BE2C (cell line): ENCODE measurements around the gene ADGRL3.

Experiments used
- DNase-seq: peaks from one replicate; pipeline ENCODE4 v3.0.0-alpha.2; 2020
- H3K27me3 ChIP-seq: fragments of 250-450 bp; sonication (Bioruptor Pico); 2 replicates; pipeline ENCODE4 v1.5.1; 2020; ENCODE audit warnings: mild to moderate bottlenecking
- H3K36me3 ChIP-seq: fragments of 250-450 bp; sonication (Bioruptor Pico); 2 replicates; pipeline ENCODE4 v1.5.1; 2020; ENCODE audit warnings: mild to moderate bottlenecking
- H3K4me1 ChIP-seq: fragments of 250-450 bp; sonication (Bioruptor Pico); 2 replicates; pipeline ENCODE4 v1.5.1; 2020
- H3K4me3 ChIP-seq: 2 replicates; pipeline ENCODE4 v1.5.1; 2011; ENCODE audit warnings: low read depth, low read length
- H3K9me3 ChIP-seq: fragments of 250-450 bp; sonication (Bioruptor Pico); 2 replicates; pipeline ENCODE4 v1.5.1; 2020
- CTCF ChIP-seq: IDR thresholded peaks from 2 replicates; pipeline ENCODE4 v1.5.1; 2012; ENCODE audit warnings: mild to moderate bottlenecking, low read depth, low read length

The ADGRL3 gene

GRCh38 chr4:61992351-61992750 is 792.2 kb downstream of the ADGRL3 start:
- TF ChIP-seq CTCF, result no peak
- H3K9me3 ChIP-seq, result no peaks in the 10 kb centered on the region
- no peak overlapping the region for H3K4me3 ChIP-seq
- H3K27me3 ChIP-seq, result no peaks in the 10 kb centered on the region
- no peaks in the 10 kb centered on the region for H3K36me3 ChIP-seq
- no peak for DNase-seq
- no peaks in the 10 kb centered on the region for H3K4me1 ChIP-seq

- no peak for DNase-seq
- Histone ChIP-seq H3K4me3 (no peak overlapping the region), H3K4me1 (no peaks in the 10 kb centered on the region), H3K9me3 (no peaks in the 10 kb centered on the region), H3K36me3 (no peaks in the 10 kb centered on the region), H3K27me3 (no peaks in the 10 kb centered on the region)
- no peak for TF ChIP-seq CTCF
Measured at GRCh38 chr4:61994036-61994435, 793.9 kb downstream of the ADGRL3 start.

- DNase-seq, result no peak
- H3K9me3 ChIP-seq, result no peaks in the 10 kb centered on the region
- H3K27me3 ChIP-seq, result no peaks in the 10 kb centered on the region
- H3K4me1 ChIP-seq, result no peaks in the 10 kb centered on the region
- H3K36me3 ChIP-seq, result no peaks in the 10 kb centered on the region
- TF ChIP-seq CTCF, result no peak
- no peak overlapping the region for H3K4me3 ChIP-seq
Measured at GRCh38 chr4:61995717-61996340, 795.7 kb downstream of the ADGRL3 start.

GRCh38 chr4:61996943-61997342 is 796.8 kb downstream of the ADGRL3 start:
- Histone ChIP-seq H3K4me3 (no peak overlapping the region), H3K4me1 (no peaks in the 10 kb centered on the region), H3K9me3 (no peaks in the 10 kb centered on the region), H3K27me3 (no peaks in the 10 kb centered on the region), H3K36me3 (no peaks in the 10 kb centered on the region)
- TF ChIP-seq CTCF, result no peak
- no peak for DNase-seq

- H3K4me1 ChIP-seq, result no peaks in the 10 kb centered on the region
- TF ChIP-seq CTCF, result no peak
- no peaks in the 10 kb centered on the region for H3K36me3 ChIP-seq
- H3K27me3 ChIP-seq, result no peaks in the 10 kb centered on the region
- DNase-seq, result no peak
- H3K9me3 ChIP-seq, result no peaks in the 10 kb centered on the region
- H3K4me3 ChIP-seq, result no peak overlapping the region
Measured at GRCh38 chr4:61997831-61998230, 797.7 kb downstream of the ADGRL3 start.

- no peak for TF ChIP-seq CTCF
- H3K4me1 ChIP-seq, result no peaks in the 10 kb centered on the region
- no peaks in the 10 kb centered on the region for H3K36me3 ChIP-seq
- H3K9me3 ChIP-seq, result no peaks in the 10 kb centered on the region
- DNase-seq, result no peak
- no peaks in the 10 kb centered on the region for H3K27me3 ChIP-seq
- H3K4me3 ChIP-seq, result no peak overlapping the region
Measured at GRCh38 chr4:62003695-62004094, 803.6 kb downstream of the ADGRL3 start.
